NCI-H1092 treated with DMSO at 0.1 percent for 48 hours (cell line): Measurements from ENCODE around the gene ZNRF2.
"Not testable (repeated sequence)": the region's sequence is repeated elsewhere in the genome, so short reads cannot be mapped to it uniquely, and the experiment has no call there.

Experiments used
- DNase-seq: peaks from one replicate; lab custom pipeline; 2025; lab: John Stamatoyannopoulos, UW

The ZNRF2 gene

DNA sequence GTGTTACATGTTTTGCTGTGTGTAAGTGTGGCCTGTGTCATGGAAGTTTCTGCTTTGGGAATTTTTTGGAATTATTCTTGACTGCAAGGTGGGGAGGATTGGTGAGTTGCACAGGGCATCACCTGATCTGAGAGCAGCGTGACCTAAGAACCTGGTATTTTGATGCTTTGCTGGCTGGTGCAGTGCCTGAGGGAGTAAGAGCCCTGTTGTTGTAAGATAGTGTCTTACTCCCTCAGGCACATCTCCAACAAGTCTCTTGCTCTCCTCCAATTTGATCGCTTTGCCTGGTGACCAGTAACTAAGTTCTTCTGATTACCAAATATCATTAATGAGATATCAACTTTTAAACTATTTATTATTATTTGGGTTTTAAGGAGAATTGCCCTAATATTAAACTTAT, 5.2 kb downstream of the ZNRF2 start:
- not testable (repeated sequence) for DNase-seq

GRCh38 chr7:30290317-30290716, 5.9 kb downstream of the ZNRF2 start:
- not testable (repeated sequence) for DNase-seq

GRCh38 chr7:30292416-30293038, 8.1 kb downstream of the ZNRF2 start:
- DNase-seq, result not testable (repeated sequence)

- not testable (repeated sequence) for DNase-seq
Measured at GRCh38 chr7:30296304-30296703, 11.9 kb downstream of the ZNRF2 start.

- not testable (repeated sequence) for DNase-seq
Measured at GRCh38 chr7:30297499-30297898, 13.1 kb downstream of the ZNRF2 start.

- not testable (repeated sequence) for DNase-seq
Measured at GRCh38 chr7:30298409-30298808, 14.0 kb downstream of the ZNRF2 start.

- DNase-seq, result no peak
Measured at GRCh38 chr7:30301751-30302150, 17.4 kb downstream of the ZNRF2 start.

DNA sequence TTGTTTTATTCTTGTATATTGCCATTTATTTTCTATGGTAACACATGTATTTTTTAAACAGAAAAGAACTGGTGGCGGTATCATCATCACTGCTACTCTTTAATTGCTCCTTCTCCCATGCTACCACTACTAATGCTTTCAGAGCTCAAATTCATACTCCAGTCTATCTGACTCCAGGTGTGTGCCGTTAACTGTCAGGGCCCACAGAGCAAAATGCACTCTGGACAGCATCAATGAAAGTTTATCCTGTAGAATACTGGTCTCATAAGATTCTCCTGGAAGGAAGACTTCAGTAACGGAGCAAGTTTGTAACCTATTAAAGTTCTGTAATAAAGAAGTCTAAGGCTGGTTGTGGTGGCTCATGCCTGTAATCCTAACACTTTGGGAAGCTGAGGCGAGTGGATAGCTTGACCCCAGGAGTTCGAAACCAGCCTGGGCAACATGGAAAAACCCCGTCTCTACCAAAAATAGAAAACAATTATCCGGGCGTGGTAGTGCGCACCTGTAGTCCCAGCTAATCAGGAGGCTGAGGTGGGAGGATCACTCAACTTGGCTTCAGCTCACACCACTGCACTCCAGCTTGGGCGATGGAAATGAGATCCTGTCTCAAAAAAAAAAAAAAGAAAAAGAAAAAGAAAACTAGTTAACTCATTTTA, 18.4 kb downstream of the ZNRF2 start:
- no peak for DNase-seq

GRCh38 chr7:30303312-30304039, 19.1 kb downstream of the ZNRF2 start:
- DNase-seq, result no peak

GRCh38 chr7:30304177-30304884, 19.9 kb downstream of the ZNRF2 start:
- no peak for DNase-seq

DNA sequence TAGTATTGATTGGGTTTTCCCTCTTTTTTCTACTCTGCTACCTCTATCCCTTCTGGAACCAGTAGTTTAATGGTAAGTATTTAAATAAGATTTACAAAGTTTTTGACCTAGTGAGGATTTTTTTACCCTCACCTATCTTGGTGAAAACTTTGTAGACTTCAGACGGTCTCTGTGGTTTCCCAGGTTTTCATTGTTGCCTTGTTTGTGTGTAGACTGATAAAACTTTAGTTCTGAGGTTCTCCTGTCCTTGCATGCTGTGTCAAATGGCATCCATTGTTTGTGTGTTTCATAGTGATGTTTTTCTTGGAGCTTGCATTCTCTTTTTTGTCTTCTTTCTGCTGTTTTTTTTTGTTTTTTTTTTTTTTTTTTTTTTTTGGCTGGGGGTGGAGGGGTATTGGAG, 22.6 kb downstream of the ZNRF2 start:
- DNase-seq, result no peak

DNA sequence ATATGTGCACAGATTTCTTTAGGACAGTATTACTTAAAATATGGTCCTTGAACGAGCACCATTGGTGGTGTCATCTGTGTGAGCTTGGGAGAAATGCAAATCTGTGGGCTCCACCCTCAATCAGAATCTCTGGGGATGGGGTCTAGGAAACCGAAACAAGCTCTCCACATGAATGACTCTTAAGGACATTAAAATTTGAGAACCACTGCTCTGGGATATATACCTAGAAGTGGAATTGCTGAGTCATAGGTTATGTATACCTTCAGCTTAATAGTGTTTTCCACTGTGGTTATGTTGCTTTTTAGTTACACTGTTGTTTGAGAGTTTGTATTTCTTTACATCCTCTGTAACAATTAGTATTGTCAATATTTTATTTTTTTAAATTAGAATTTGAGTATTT, 24.0 kb downstream of the ZNRF2 start:
- no peak for DNase-seq

GRCh38 chr7:30309302-30309701, 24.9 kb downstream of the ZNRF2 start:
- no peak for DNase-seq

DNA sequence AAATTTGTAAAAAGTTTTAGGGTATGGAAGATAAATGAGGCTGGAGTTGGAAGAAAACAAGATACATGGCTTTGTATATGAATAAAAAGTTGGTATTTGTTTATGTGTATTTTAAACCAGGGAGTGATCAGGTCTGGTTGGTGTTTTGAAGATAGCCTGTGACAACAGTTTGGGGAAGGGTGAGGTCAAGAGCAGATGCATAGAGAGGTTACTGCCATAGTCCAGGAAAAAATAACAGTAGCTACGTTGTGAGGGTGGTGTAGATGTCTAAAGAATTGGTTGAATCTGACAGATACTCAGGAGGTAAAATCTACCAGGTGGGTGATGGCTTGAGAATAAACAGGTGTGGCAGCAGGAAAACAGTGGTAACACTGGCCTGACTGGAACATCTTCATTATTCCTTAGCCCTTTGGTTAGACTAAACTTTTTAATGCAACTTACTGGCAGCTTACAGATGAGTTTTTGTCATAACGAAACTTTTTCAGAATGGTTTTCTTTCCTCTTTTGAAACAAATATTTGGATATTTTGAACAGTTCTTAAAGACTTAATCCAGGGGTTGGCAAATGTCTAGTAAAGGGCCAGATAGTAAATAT, 25.5 kb downstream of the ZNRF2 start:
- no peak for DNase-seq

- DNase-seq, result no peak
Measured at GRCh38 chr7:30310674-30311362, 26.4 kb downstream of the ZNRF2 start.

- DNase-seq, result no peak
Measured at GRCh38 chr7:30312178-30312577, 27.8 kb downstream of the ZNRF2 start.

DNA sequence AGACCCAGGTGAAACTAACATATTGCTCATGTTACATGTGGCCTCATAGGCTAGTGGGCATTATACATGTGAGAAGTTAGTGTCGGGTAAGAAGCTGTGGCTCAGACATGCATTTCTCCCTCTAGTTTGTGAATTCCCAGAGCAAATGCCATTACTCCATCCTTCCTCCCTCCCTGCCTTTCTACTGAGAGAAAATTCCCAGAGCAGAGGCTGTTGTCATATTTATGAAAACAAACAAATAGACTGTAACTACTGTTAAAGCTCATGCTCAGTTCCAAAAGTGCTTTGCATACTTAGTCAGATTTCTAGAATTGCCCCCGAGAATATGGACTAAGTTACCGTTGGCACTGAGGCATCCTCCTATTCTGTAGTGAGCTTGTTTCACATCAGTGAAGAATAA, 29.0 kb downstream of the ZNRF2 start:
- no peak for DNase-seq

GRCh38 chr7:30313793-30314192, 29.4 kb downstream of the ZNRF2 start:
- DNase-seq, result no peak

DNA sequence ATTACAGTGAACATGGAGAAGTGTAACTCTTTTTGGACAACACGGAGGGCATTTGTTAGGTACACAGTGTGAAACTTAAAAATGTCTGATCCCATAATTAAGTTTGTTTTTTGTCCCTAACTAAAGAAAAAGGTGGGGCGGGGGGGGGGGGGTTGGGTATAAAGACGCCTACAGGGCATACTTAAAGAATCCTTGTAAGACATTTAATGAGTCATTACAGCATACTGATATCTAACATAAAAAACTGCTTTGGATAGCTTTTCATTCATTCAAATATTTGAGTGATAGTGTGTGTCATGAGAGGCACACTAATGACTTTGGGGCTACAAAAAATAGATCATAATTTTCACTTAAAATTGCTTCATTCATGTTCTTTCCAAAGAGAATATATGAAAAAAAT, 31.2 kb downstream of the ZNRF2 start:
- DNase-seq, result no peak

DNA sequence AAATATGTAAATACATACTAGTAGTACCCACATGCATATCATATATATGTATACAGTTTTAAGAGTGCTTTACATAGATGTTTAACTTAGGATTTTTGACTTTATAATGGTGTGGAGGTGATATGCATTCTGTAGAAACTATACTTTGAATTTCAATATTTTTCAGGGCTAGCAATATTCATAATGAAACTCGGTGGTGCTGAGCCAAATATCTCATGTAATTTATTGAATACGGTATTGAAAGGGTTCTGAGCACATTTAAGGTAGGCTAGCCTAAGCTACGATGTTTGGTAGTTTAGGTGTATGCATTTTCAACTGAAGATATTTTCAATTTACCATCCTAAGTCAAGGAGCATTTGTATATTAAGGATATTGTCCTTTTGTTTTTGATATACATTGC, 36.0 kb downstream of the ZNRF2 start:
- no peak for DNase-seq

DNA sequence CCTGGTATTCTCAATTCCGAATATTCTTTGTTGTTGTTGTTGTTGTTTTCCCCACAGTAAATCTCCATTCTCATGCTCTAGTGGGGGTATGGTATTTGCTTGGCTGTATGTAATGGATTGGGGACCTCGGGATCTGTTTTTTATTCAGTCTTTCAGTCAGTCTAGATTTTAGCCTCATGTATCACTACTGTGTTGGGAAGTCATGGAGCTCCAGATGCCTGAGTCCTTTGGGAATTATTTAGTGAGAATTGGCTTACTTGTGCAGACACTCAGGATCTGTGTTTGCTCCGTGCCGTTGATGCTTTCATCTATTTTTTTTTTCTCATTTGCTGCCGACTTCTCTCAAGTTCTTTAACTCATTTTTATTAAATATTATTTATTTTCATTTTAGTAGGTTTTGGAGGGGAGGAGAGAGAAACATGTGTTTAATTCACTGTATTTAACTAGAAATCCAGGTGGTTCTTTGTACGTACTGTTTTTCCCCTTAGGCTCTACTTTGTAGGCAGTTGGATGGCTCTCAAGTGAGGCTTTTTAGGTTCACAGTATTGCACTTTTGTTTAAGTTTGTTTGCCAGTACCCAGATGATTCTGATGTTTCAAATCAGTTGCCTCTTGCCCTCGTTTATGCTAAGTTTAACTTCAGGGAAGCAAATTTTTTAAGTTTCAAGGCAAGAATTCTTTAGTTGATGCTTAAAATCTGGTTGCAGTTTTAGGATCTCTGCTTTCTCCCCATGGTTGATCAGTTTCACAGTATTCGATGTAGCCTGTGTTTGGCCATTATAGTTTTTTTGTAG, 36.9 kb downstream of the ZNRF2 start:
- peak; percentile 16 for DNase-seq
